K562 (cell line): ENCODE results near the gene CLCF1. TPM values are rescaled to one million over a fixed set of nuclear protein-coding genes. Genes with fewer than 3 reads are reported as not detected.

Source experiments
- CBX3 ChIP-seq, 2 experiments: IDR thresholded peaks; 1 replicate in 1 of 2; 2 replicates in 1 of 2; pipeline ENCODE4 v1.6.1; 2012; ENCODE audit warnings: inconsistent platforms in 2 of 2, low read length in 2 of 2, borderline replicate concordance in 1 of 2, control low read depth in 1 of 2
- EP300 ChIP-seq: IDR thresholded peaks from 2 replicates; pipeline ENCODE4 v1.6.1; 2012; ENCODE audit warnings: low read length, improper control_type of control experiment
- ETV6 ChIP-seq, 3 experiments: fragments of 150-350 bp in 1 of 3; sonication (generic) in 1 of 3; formaldehyde crosslinking in 1 of 3; IDR thresholded peaks; 2 replicates each; pipeline versions ENCODE4 v1.6.1 to v1.8.0; 2014 to 2022; ENCODE audit warnings: borderline replicate concordance in 2 of 3, low read depth in 2 of 3, antibody characterized with exemption in 1 of 3, low read length in 1 of 3, mild to moderate bottlenecking in 1 of 3, missing genetic modification reagents in 1 of 3
- GATAD2B ChIP-seq: fragments of 450-650 bp; IDR thresholded peaks from 2 replicates; pipeline ENCODE4 v1.6.1; 2017; ENCODE audit warnings: mild to moderate bottlenecking, borderline replicate concordance
- JUNB ChIP-seq: fragments of 450-650 bp; formaldehyde crosslinking; conservative IDR thresholded peaks from 2 replicates; pipeline ENCODE4 v1.4.0; 2020; ENCODE audit warnings: mild to moderate bottlenecking
- MAFF ChIP-seq: IDR thresholded peaks from 2 replicates; pipeline ENCODE4 v1.6.1; 2012; ENCODE audit warnings: low read length, improper control_type of control experiment
- MEF2A ChIP-seq: IDR thresholded peaks from 2 replicates; pipeline ENCODE4 v1.6.1; 2011; ENCODE audit warnings: low read depth, mild to moderate bottlenecking, low read length, moderate library complexity; ENCODE audit not compliant: control insufficient read depth
- NFIC ChIP-seq: fragments of 450-650 bp; IDR thresholded peaks from 2 replicates; pipeline ENCODE4 v1.6.1; 2017; ENCODE audit warnings: mild to moderate bottlenecking, inconsistent platforms
- SAP30 ChIP-seq: fragments of 200-600 bp; sonication (generic); IDR thresholded peaks from 2 replicates; pipeline ENCODE4 v1.6.1; 2012; ENCODE audit warnings: borderline replicate concordance, low read depth, mild to moderate bottlenecking, moderate library complexity, low read length, control low read depth, inconsistent platforms; ENCODE audit not compliant: insufficient read depth, poor library complexity, severe bottlenecking
- ZC3H11A ChIP-seq: IDR thresholded peaks from 2 replicates; pipeline ENCODE4 v1.6.1; 2012; ENCODE audit warnings: low read depth, low read length, improper control_type of control experiment
- ZFP1 ChIP-seq: fragments of 450-650 bp; formaldehyde crosslinking; IDR thresholded peaks from 2 replicates; pipeline ENCODE4 v1.4.0; 2020; ENCODE audit warnings: mild to moderate bottlenecking, mixed read lengths
- ZNF274 ChIP-seq: IDR thresholded peaks from 2 replicates; pipeline ENCODE4 v1.6.1; 2011; ENCODE audit warnings: low read depth, mild to moderate bottlenecking, low read length, moderate library complexity, borderline replicate concordance
- polyA plus RNA-seq, 8 experiments: library from polyadenylated mRNA; depleted of rRNA in 4 of 8; stranded (reverse) in 5 of 8; unstranded in 3 of 8; fragments of >200 nt; fragmentation: Nextera tagmentation in 2 of 8; fragmentation: Illumina TruSeq in 1 of 8; extraction: Ambion mirVana in 2 of 8; extraction: Trizol in 1 of 8; gene quantifications; 2 replicates each; pipeline versions ENCODE4 v1.2.1 to v1.2.3, GENCODE V29; 2011 to 2014; ENCODE audit warnings: inconsistent platforms in 1 of 8, missing spikeins in 1 of 8
- total RNA-seq, 7 experiments: library from RNA; depleted of rRNA in 6 of 7; stranded (reverse); fragments of >200 nt in 6 of 7; fragmentation: Illumina TruSeq in 2 of 7; extraction: Trizol in 2 of 7; gene quantifications; 2 replicates each; pipeline versions ENCODE4 v1.2.1 to v1.2.3, GENCODE V29; 2011 to 2021; ENCODE audit warnings: low replicate concordance in 1 of 7
- TF ChIP-seq, protein P1 (sequence below), 2 experiments: fragments of 450-650 bp; formaldehyde crosslinking in 1 of 2; IDR thresholded peaks; 2 replicates each; pipeline versions ENCODE4 v1.4.0 to v1.6.1; 2014 to 2020; ENCODE audit warnings: mild to moderate bottlenecking in 2 of 2, borderline replicate concordance in 1 of 2, low read depth in 1 of 2
- TF ChIP-seq, protein P2 (sequence below), 2 experiments: fragments of 450-650 bp in 1 of 2; IDR thresholded peaks; 2 replicates each; pipeline ENCODE4 v1.6.1; 2011 to 2017; ENCODE audit warnings: low read depth in 2 of 2, antibody characterized with exemption in 1 of 2, borderline replicate concordance in 1 of 2, low read length in 1 of 2, mild to moderate bottlenecking in 1 of 2, mixed read lengths in 1 of 2; ENCODE audit not compliant: control insufficient read depth in 1 of 2

The CLCF1 gene
- total and polyA plus RNA-seq, 9 of the 15 experiments (the other 6 are each of a cell fraction or from before 2014, with no cell fraction given): 0.49 to 5.8 (median 3.0) TPM

DNA sequence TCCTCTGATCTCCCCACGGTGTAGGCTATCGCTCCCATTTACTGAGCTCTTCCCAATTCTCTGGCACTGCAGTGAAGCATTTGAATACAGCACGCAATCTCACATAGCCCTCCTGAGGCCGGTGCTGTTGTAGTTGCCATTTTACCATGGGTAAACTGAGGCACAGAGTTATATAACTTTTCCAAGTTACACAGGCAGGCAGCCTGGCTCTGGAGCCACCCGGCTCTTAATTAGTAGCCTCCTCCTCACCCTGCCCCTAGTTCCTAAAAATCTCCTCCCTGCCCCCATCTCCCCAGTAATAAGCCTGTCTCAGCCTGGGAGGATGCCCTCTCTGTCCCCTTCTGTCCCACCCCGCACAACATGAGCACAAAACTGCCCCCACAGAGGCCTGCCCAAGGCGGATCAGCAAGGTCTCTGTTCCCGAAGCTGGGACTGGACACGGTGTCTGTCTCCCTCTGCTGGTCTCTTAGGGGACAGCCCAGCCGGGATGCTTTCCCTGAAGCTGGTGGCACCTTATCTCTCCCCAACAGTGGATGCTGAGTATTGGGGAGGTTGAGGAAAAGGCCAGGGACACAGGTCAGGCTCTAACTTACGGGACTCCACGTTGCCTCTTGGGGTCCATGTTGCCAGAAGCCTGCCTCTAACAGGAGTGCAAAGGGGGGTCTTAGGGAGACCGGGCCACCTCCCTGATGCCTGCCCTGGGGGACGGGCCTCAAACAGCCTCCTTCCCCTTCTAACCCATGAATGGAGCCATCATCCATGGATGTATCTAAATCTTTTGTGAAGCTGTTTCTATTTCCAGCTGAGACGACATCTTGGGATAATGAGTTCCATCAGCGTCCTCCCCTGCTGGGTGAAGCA, 9.1 kb upstream of the CLCF1 start (continued):
- TF ChIP-seq, protein P1, sequence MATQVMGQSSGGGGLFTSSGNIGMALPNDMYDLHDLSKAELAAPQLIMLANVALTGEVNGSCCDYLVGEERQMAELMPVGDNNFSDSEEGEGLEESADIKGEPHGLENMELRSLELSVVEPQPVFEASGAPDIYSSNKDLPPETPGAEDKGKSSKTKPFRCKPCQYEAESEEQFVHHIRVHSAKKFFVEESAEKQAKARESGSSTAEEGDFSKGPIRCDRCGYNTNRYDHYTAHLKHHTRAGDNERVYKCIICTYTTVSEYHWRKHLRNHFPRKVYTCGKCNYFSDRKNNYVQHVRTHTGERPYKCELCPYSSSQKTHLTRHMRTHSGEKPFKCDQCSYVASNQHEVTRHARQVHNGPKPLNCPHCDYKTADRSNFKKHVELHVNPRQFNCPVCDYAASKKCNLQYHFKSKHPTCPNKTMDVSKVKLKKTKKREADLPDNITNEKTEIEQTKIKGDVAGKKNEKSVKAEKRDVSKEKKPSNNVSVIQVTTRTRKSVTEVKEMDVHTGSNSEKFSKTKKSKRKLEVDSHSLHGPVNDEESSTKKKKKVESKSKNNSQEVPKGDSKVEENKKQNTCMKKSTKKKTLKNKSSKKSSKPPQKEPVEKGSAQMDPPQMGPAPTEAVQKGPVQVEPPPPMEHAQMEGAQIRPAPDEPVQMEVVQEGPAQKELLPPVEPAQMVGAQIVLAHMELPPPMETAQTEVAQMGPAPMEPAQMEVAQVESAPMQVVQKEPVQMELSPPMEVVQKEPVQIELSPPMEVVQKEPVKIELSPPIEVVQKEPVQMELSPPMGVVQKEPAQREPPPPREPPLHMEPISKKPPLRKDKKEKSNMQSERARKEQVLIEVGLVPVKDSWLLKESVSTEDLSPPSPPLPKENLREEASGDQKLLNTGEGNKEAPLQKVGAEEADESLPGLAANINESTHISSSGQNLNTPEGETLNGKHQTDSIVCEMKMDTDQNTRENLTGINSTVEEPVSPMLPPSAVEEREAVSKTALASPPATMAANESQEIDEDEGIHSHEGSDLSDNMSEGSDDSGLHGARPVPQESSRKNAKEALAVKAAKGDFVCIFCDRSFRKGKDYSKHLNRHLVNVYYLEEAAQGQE (IDR thresholded peaks at IDR 0.05; ENCODE audit: borderline replicate concordance): peak; percentile 95
- TF ChIP-seq, protein P1 (CRISPR knock-in tag; IDR thresholded peaks at IDR 0.05; ENCODE audit: low read depth): no peak
- TF ChIP-seq, protein P2, sequence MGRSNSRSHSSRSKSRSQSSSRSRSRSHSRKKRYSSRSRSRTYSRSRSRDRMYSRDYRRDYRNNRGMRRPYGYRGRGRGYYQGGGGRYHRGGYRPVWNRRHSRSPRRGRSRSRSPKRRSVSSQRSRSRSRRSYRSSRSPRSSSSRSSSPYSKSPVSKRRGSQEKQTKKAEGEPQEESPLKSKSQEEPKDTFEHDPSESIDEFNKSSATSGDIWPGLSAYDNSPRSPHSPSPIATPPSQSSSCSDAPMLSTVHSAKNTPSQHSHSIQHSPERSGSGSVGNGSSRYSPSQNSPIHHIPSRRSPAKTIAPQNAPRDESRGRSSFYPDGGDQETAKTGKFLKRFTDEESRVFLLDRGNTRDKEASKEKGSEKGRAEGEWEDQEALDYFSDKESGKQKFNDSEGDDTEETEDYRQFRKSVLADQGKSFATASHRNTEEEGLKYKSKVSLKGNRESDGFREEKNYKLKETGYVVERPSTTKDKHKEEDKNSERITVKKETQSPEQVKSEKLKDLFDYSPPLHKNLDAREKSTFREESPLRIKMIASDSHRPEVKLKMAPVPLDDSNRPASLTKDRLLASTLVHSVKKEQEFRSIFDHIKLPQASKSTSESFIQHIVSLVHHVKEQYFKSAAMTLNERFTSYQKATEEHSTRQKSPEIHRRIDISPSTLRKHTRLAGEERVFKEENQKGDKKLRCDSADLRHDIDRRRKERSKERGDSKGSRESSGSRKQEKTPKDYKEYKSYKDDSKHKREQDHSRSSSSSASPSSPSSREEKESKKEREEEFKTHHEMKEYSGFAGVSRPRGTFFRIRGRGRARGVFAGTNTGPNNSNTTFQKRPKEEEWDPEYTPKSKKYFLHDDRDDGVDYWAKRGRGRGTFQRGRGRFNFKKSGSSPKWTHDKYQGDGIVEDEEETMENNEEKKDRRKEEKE (IDR thresholded peaks at IDR 0.05; ENCODE audit: borderline replicate concordance in 1 of 2, control insufficient read depth in 1 of 2, low read depth in 2 of 2, low read length in 1 of 2): no peak
- TF ChIP-seq CBX3 (IDR thresholded peaks at IDR 0.05; ENCODE audit: borderline replicate concordance in 1 of 2, low read length in 2 of 2): no peak
- no peak for TF ChIP-seq GATAD2B
- TF ChIP-seq ZC3H11A: no peak
- no peak for TF ChIP-seq MAFF
- no peak for TF ChIP-seq ZFP1 (CRISPR knock-in tag)
- no peak for TF ChIP-seq ZNF274
- TF ChIP-seq SAP30: no peak
- TF ChIP-seq JUNB (CRISPR knock-in tag): no peak
- no peak for TF ChIP-seq ETV6 (IDR thresholded peaks at IDR 0.05; ENCODE audit: borderline replicate concordance in 1 of 2, low read depth in 2 of 2, low read length in 1 of 2)
- TF ChIP-seq ETV6 (CRISPR knock-in tag; IDR thresholded peaks at IDR 0.05; ENCODE audit: borderline replicate concordance): no peak
- peak; percentile 37; the same call in 1 of the 2 replicates for TF ChIP-seq NFIC
- no peak for TF ChIP-seq MEF2A
- TF ChIP-seq EP300: peak; percentile 28; the same call in 1 of the 2 replicates
